Activated B cell treated with CpG ODN at 0.5 μM for 24 hours (primary cell): ENCODE measurements around the gene DRC7. TPM values are rescaled to one million over a fixed set of nuclear protein-coding genes. Genes with fewer than 3 reads are reported as not detected.

ENCODE experiments used
- ATAC-seq: fragments of 200-7000 bp; cut with Tn5 transposase; one replicate; pipeline ENCODE4 v1.10.0; 2021; ENCODE audit warnings: low read depth, mild to moderate bottlenecking, moderate library complexity
- CTCF ChIA-PET: fragments of 350-600 bp; sonication (Branson Sonifier 250); formaldehyde crosslinking; loops from one replicate; lab custom pipeline; 2021; ENCODE audit warnings: antibody characterized with exemption; lab: Charles Lee
- POLR2A ChIA-PET: fragments of 350-600 bp; sonication (Branson Sonifier 250); formaldehyde crosslinking; loops from one replicate; lab custom pipeline; 2021; ENCODE audit warnings: antibody characterized with exemption; lab: Charles Lee
- DNase-seq: peaks from one replicate; pipeline ENCODE4 v3.0.0; 2022
- H3K27ac Mint-ChIP-seq: one replicate; pipeline ENCODE4 v1.8.0; 2020; ENCODE audit warnings: mixed read lengths
- H3K27me3 Mint-ChIP-seq: one replicate; pipeline ENCODE4 v1.8.0; 2021; ENCODE audit warnings: mixed read lengths
- H3K36me3 Mint-ChIP-seq: one replicate; pipeline ENCODE4 v1.8.0; 2021; ENCODE audit warnings: low read depth, mixed read lengths
- H3K4me1 Mint-ChIP-seq: one replicate; pipeline ENCODE4 v1.8.0; 2021; ENCODE audit warnings: mixed read lengths
- H3K4me3 Mint-ChIP-seq: one replicate; pipeline ENCODE4 v1.8.0; 2020; ENCODE audit warnings: mild to moderate bottlenecking, mixed read lengths
- H3K9me3 Mint-ChIP-seq: one replicate; pipeline ENCODE4 v1.8.0; 2020; ENCODE audit warnings: mixed read lengths
- intact Hi-C: fragments of 100-400 bp; cut with micrococcal nuclease; formaldehyde crosslinking; loops from one replicate; pipeline ENCODE4 v1.15.1; 2024
- total RNA-seq: library from RNA; stranded (reverse); gene quantifications from 2 replicates; pipeline ENCODE4 v1.2.3, GENCODE V29; 2022
- TF ChIP-seq, protein P1 (sequence below): fragments of 200-600 bp; IDR thresholded peaks from one replicate; pipeline ENCODE4 v1.8.0; 2022; ENCODE audit warnings: antibody characterized with exemption, mild to moderate bottlenecking

Gene DRC7
- total RNA-seq, 1 donor from 2014 or later = not detected

DNA sequence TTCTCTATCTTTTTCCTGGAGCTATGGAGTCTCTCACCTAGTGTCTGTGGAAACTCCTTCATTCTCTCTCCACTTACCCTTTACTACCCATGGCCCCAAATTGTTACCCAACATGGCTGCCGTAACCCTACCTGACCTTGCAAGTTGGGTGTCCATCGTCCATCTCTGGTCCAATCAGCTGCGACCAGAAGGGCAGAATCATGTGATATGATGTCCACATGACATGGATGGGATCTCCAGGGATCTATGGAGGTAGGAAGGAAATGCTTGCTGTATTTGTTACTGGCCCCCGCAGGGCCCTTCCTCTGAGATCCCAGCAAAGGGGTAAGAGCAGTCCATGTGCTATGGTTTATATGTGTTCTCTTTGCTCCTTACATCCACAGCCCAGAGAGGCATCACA lies 8.0 kb upstream of the DRC7 start:
- TF ChIP-seq, protein P1, sequence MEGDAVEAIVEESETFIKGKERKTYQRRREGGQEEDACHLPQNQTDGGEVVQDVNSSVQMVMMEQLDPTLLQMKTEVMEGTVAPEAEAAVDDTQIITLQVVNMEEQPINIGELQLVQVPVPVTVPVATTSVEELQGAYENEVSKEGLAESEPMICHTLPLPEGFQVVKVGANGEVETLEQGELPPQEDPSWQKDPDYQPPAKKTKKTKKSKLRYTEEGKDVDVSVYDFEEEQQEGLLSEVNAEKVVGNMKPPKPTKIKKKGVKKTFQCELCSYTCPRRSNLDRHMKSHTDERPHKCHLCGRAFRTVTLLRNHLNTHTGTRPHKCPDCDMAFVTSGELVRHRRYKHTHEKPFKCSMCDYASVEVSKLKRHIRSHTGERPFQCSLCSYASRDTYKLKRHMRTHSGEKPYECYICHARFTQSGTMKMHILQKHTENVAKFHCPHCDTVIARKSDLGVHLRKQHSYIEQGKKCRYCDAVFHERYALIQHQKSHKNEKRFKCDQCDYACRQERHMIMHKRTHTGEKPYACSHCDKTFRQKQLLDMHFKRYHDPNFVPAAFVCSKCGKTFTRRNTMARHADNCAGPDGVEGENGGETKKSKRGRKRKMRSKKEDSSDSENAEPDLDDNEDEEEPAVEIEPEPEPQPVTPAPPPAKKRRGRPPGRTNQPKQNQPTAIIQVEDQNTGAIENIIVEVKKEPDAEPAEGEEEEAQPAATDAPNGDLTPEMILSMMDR = no peak
- H3K27me3 Mint-ChIP-seq = no peaks in the 10 kb centered on the region
- no peak overlapping the region for H3K4me3 Mint-ChIP-seq
- DNase-seq (no peak), ATAC-seq (no peak)
- no peaks in the 10 kb centered on the region for H3K9me3 Mint-ChIP-seq
- no peaks in the 10 kb centered on the region for H3K36me3 Mint-ChIP-seq
- H3K27ac Mint-ChIP-seq = no peak overlapping the region
- peaks cover 22% of the 10 kb centered on the region for H3K4me1 Mint-ChIP-seq
- POLR2A ChIA-PET = no interaction called here
- intact Hi-C loops = no loop called here
- CTCF ChIA-PET = no interaction called here

- CTCF ChIA-PET = no interaction called here
- POLR2A ChIA-PET = no interaction called here
- intact Hi-C loops = no loop called here
- H3K4me3 Mint-ChIP-seq = no peak overlapping the region
- H3K27me3 Mint-ChIP-seq = no peaks in the 10 kb centered on the region
- no peaks in the 10 kb centered on the region for H3K9me3 Mint-ChIP-seq
- ATAC-seq (no peak), DNase-seq (no peak)
- H3K27ac Mint-ChIP-seq = peak overlapping the region; percentile 20
- no peaks in the 10 kb centered on the region for H3K36me3 Mint-ChIP-seq
- peaks cover 22% of the 10 kb centered on the region for H3K4me1 Mint-ChIP-seq
- TF ChIP-seq, protein P1 = no peak
These were observed 7.2 kb upstream of the DRC7 start for GRCh38 chr16:57687363-57687929.

- Mint-ChIP-seq H3K36me3 (no peaks in the 10 kb centered on the region), H3K4me3 (no peak overlapping the region), H3K27me3 (no peaks in the 10 kb centered on the region), H3K4me1 (peaks cover 22% of the 10 kb centered on the region), H3K27ac (peak overlapping the region; percentile 20), H3K9me3 (no peaks in the 10 kb centered on the region)
- ChIA-PET CTCF (no interaction called here), POLR2A (no interaction called here)
- no peak for ATAC-seq
- intact Hi-C loops = no loop called here
- DNase-seq = no peak
- TF ChIP-seq, protein P1 = no peak
These were observed 6.1 kb upstream of the DRC7 start for GRCh38 chr16:57688487-57688986.

GRCh38 chr16:57688987-57689761 lies 5.4 kb upstream of the DRC7 start:
- no peaks in the 10 kb centered on the region for H3K27me3 Mint-ChIP-seq
- CTCF ChIA-PET = no interaction called here
- H3K9me3 Mint-ChIP-seq = no peaks in the 10 kb centered on the region
- ATAC-seq (no peak), DNase-seq (no peak)
- peaks cover 22% of the 10 kb centered on the region for H3K4me1 Mint-ChIP-seq
- H3K4me3 Mint-ChIP-seq = peak overlapping the region; percentile 47
- intact Hi-C loops = no loop called here
- H3K27ac Mint-ChIP-seq = peak overlapping the region; percentile 82
- TF ChIP-seq, protein P1 = no peak
- no peaks in the 10 kb centered on the region for H3K36me3 Mint-ChIP-seq
- POLR2A ChIA-PET = interaction anchor here (1.8 kb wide), 1 partner anchor 46 kb away, joined by 12 read pairs; the partner anchor contains the start of gene KATNB1
